HEK293 (cell line): Measurements from ENCODE around the gene CAD.

Source experiments
- CTCF ChIP-seq: fragments of 450-650 bp; formaldehyde crosslinking; IDR thresholded peaks from 2 replicates; pipeline ENCODE4 v1.5.1; 2016; ENCODE audit warnings: missing biosample characterization, missing genetic modification characterization
- TCF7L2 ChIP-seq: IDR thresholded peaks from 2 replicates; pipeline ENCODE4 v1.6.1; 2011; ENCODE audit warnings: low read depth, mild to moderate bottlenecking, inconsistent platforms, low read length, moderate library complexity, borderline replicate concordance
- ZBTB20 ChIP-seq: fragments of 450-650 bp; formaldehyde crosslinking; IDR thresholded peaks from 2 replicates; pipeline ENCODE4 v1.5.1; 2016; ENCODE audit warnings: missing biosample characterization, missing genetic modification characterization
- ZNF121 ChIP-seq: fragments of 450-650 bp; formaldehyde crosslinking; IDR thresholded peaks from 2 replicates; pipeline ENCODE4 v1.5.1; 2016; ENCODE audit warnings: missing biosample characterization, missing genetic modification characterization
- ZNF202 ChIP-seq: fragments of 450-650 bp; formaldehyde crosslinking; IDR thresholded peaks from 2 replicates; pipeline ENCODE4 v1.5.1; 2016; ENCODE audit warnings: missing biosample characterization, missing genetic modification characterization, borderline replicate concordance
- ZNF350 ChIP-seq: fragments of 450-650 bp; formaldehyde crosslinking; IDR thresholded peaks from 2 replicates; pipeline ENCODE4 v1.5.0; 2017; ENCODE audit warnings: missing biosample characterization, mild to moderate bottlenecking, missing genetic modification characterization
- ZNF76 ChIP-seq: fragments of 450-650 bp; formaldehyde crosslinking; IDR thresholded peaks from 2 replicates; pipeline ENCODE4; 2016; ENCODE audit warnings: low read depth, missing biosample characterization, missing genetic modification characterization, borderline replicate concordance
- ZNF777 ChIP-seq: fragments of 450-650 bp; formaldehyde crosslinking; IDR thresholded peaks from 2 replicates; pipeline ENCODE4 v1.5.1; 2017; ENCODE audit warnings: missing biosample characterization, missing genetic modification characterization, borderline replicate concordance
- ZNF785 ChIP-seq: fragments of 450-650 bp; formaldehyde crosslinking; IDR thresholded peaks from 2 replicates; pipeline ENCODE4 v1.5.1; 2016; ENCODE audit warnings: missing biosample characterization, missing genetic modification characterization
- TF ChIP-seq, protein P1 (sequence below): fragments of 450-650 bp; formaldehyde crosslinking; IDR thresholded peaks from 2 replicates; pipeline ENCODE4 v1.5.1; 2016; ENCODE audit warnings: missing biosample characterization, missing genetic modification characterization
- TF ChIP-seq, protein P2 (sequence below): fragments of 450-650 bp; formaldehyde crosslinking; IDR thresholded peaks from 2 replicates; pipeline ENCODE4 v1.5.1; 2016; ENCODE audit warnings: missing biosample characterization, missing genetic modification characterization

DNA sequence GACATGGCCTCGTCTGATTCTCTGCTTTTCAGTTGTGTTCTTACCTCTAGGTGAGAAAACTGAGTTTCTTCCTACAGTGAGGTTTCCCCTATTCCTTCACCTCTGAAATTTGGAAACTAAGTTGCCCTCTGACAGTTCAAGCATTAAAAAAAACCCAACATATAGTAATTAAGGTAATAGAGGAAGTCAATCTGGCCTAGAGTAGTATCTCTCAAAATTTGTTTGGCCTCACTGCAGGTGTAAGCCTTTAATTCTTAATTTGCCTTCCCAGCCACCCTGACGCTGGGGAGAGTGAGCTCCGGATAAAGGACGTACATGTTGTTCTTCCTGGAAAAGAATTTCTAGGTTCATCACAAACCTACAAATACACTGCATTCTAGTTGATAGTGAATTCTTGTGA is 1.4 kb downstream of the CAD start:
- no peak for TF ChIP-seq ZNF777
- no peak for TF ChIP-seq ZNF76 (tag by site-specific recombination)
- TF ChIP-seq CTCF (tag by site-specific recombination): no peak
- TF ChIP-seq, protein P1, sequence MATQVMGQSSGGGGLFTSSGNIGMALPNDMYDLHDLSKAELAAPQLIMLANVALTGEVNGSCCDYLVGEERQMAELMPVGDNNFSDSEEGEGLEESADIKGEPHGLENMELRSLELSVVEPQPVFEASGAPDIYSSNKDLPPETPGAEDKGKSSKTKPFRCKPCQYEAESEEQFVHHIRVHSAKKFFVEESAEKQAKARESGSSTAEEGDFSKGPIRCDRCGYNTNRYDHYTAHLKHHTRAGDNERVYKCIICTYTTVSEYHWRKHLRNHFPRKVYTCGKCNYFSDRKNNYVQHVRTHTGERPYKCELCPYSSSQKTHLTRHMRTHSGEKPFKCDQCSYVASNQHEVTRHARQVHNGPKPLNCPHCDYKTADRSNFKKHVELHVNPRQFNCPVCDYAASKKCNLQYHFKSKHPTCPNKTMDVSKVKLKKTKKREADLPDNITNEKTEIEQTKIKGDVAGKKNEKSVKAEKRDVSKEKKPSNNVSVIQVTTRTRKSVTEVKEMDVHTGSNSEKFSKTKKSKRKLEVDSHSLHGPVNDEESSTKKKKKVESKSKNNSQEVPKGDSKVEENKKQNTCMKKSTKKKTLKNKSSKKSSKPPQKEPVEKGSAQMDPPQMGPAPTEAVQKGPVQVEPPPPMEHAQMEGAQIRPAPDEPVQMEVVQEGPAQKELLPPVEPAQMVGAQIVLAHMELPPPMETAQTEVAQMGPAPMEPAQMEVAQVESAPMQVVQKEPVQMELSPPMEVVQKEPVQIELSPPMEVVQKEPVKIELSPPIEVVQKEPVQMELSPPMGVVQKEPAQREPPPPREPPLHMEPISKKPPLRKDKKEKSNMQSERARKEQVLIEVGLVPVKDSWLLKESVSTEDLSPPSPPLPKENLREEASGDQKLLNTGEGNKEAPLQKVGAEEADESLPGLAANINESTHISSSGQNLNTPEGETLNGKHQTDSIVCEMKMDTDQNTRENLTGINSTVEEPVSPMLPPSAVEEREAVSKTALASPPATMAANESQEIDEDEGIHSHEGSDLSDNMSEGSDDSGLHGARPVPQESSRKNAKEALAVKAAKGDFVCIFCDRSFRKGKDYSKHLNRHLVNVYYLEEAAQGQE (tag by site-specific recombination): no peak
- TF ChIP-seq ZNF350: no peak
- TF ChIP-seq ZNF202 (tag by site-specific recombination): no peak
- no peak for TF ChIP-seq ZBTB20 (tag by site-specific recombination)
- TF ChIP-seq ZNF121 (tag by site-specific recombination): no peak
- no peak for TF ChIP-seq ZNF785 (tag by site-specific recombination)
- TF ChIP-seq, protein P2, sequence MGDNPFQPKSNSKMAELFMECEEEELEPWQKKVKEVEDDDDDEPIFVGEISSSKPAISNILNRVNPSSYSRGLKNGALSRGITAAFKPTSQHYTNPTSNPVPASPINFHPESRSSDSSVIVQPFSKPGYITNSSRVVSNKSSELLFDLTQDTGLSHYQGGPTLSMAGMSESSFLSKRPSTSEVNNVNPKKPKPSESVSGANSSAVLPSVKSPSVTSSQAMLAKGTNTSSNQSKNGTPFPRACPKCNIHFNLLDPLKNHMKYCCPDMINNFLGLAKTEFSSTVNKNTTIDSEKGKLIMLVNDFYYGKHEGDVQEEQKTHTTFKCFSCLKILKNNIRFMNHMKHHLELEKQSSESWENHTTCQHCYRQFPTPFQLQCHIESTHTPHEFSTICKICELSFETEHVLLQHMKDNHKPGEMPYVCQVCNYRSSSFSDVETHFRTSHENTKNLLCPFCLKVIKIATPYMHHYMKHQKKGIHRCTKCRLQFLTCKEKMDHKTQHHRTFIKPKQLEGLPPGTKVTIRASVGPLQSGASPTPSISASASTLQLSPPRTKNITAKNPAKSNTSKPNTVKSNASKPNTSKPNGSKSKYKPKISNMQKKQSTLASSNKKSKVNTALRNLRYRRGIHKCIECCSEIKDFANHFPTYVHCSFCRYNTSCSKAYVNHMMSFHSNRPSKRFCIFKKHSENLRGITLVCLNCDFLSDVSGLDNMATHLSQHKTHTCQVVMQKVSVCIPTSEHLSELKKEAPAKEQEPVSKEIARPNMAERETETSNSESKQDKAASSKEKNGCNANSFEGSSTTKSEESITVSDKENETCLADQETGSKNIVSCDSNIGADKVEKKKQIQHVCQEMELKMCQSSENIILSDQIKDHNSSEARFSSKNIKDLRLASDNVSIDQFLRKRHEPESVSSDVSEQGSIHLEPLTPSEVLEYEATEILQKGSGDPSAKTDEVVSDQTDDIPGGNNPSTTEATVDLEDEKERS: no peak
- TF ChIP-seq TCF7L2: no peak
